PFSK-1 (cell line): Measurements from ENCODE around the gene MPDU1.

Experiments used
- SIN3A ChIP-seq: IDR thresholded peaks from 2 replicates; pipeline ENCODE4 v1.6.1; 2012; ENCODE audit warnings: mild to moderate bottlenecking, low read length, moderate library complexity, borderline replicate concordance; ENCODE audit not compliant: insufficient read depth
- TAF1 ChIP-seq: IDR thresholded peaks from 2 replicates; pipeline ENCODE4 v1.6.1; 2012; ENCODE audit warnings: low read length, control low read depth, borderline replicate concordance; ENCODE audit not compliant: insufficient read depth

GRCh38 chr17:7626956-7627249, 43.3 kb downstream of the MPDU1 start:
- TF ChIP-seq SIN3A: no peak
- no peak for TF ChIP-seq TAF1
